PC-9 (cell line): ENCODE data around the gene PMPCA.

Source experiments
- CTCF ChIP-seq: fragments of 200-600 bp; sonication (generic); conservative IDR thresholded peaks from 2 replicates; pipeline ENCODE4 v1.6.1; 2017; ENCODE audit warnings: mixed run types, antibody characterized with exemption, mild to moderate bottlenecking, moderate library complexity
- EZH2 ChIP-seq: fragments of 200-600 bp; sonication (generic); IDR thresholded peaks from 2 replicates; pipeline ENCODE4 v1.8.0; 2017; ENCODE audit warnings: antibody characterized with exemption, low read depth

- no peak for TF ChIP-seq CTCF
- TF ChIP-seq EZH2: no peak
Observed at GRCh38 chr9:136393531-136393930, 16.9 kb upstream of the PMPCA start.
